CD14-positive monocyte (primary cell): Measurements from ENCODE around the gene RASSF4. TPM values are rescaled to one million over a fixed set of nuclear protein-coding genes. Genes with fewer than 3 reads are reported as not detected.

ENCODE experiments used
- DNase-seq, 3 donors: peaks; one replicate each; pipeline ENCODE4 v3.0.0-alpha.2; 2011 to 2022
- H2AFZ ChIP-seq: 2 replicates; pipeline ENCODE4 v1.6.0; 2012; ENCODE audit warnings: mild to moderate bottlenecking, low read depth, low read length, inconsistent platforms; ENCODE audit not compliant: insufficient read depth, poor library complexity, severe bottlenecking
- H3K27ac ChIP-seq, 2 donors: 1 replicate in 1 of 2; 2 replicates in 1 of 2; pipeline ENCODE4 v1.5.1; 2012 to 2013; ENCODE audit warnings: low read length in 2 of 2, control low read depth in 1 of 2, inconsistent platforms in 1 of 2, low read depth in 1 of 2, mild to moderate bottlenecking in 1 of 2
- H3K27me3 ChIP-seq, 2 donors: one replicate each; pipeline versions ENCODE4 v1.6.0 to v1.6.1; 2011 to 2013; ENCODE audit warnings: low read length in 2 of 2; ENCODE audit not compliant: control insufficient read depth in 2 of 2, insufficient read depth in 2 of 2
- H3K36me3 ChIP-seq, 2 donors: replicated peaks in 1 of 2; 1 replicate in 1 of 2; 2 replicates in 1 of 2; pipeline versions ENCODE4 v1.5.1 to v1.6.1; 2012 to 2013; ENCODE audit warnings: low read length in 2 of 2, control low read depth in 1 of 2, inconsistent platforms in 1 of 2, mild to moderate bottlenecking in 1 of 2; ENCODE audit not compliant: insufficient read depth in 2 of 2, control insufficient read depth in 1 of 2
- H3K4me1 ChIP-seq, 2 donors: 1 replicate in 1 of 2; 2 replicates in 1 of 2; pipeline versions ENCODE4 v1.5.1 to v1.6.1; 2012 to 2013; ENCODE audit warnings: low read length in 2 of 2, control low read depth in 1 of 2, inconsistent platforms in 1 of 2, mild to moderate bottlenecking in 1 of 2, moderate library complexity in 1 of 2; ENCODE audit not compliant: insufficient read depth in 2 of 2, control insufficient read depth in 1 of 2
- H3K4me2 ChIP-seq: replicated peaks from 2 replicates; pipeline ENCODE3; 2012; ENCODE audit warnings: low read length, moderate library complexity, mild to moderate bottlenecking; ENCODE audit not compliant: poor library complexity, severe bottlenecking; ENCODE audit errors: extremely low read depth
- H3K4me3 ChIP-seq, 3 experiments: fragments of 200-600 bp in 1 of 3; sonication (generic) in 1 of 3; replicated peaks in 1 of 3; 1 replicate in 2 of 3; 2 replicates in 1 of 3; pipeline ENCODE4 v1.5.1; 2011 to 2013; ENCODE audit warnings: low read length in 3 of 3, mild to moderate bottlenecking in 3 of 3, control low read depth in 2 of 3, low read depth in 2 of 3, inconsistent platforms in 1 of 3, moderate library complexity in 1 of 3
- H3K79me2 ChIP-seq: 2 replicates; pipeline ENCODE4 v1.6.0; 2012; ENCODE audit warnings: mild to moderate bottlenecking, control low read depth, inconsistent platforms, low read length, moderate library complexity; ENCODE audit not compliant: insufficient read depth
- H3K9ac ChIP-seq: 2 replicates; pipeline ENCODE4 v1.6.0; 2017; ENCODE audit warnings: low read length, mild to moderate bottlenecking; ENCODE audit not compliant: insufficient read depth, poor library complexity, severe bottlenecking
- H3K9me3 ChIP-seq, 2 donors: replicated peaks in 1 of 2; 1 replicate in 1 of 2; 2 replicates in 1 of 2; pipeline versions ENCODE4 v1.5.1 to v1.6.1; 2012 to 2013; ENCODE audit warnings: low read length in 2 of 2, control low read depth in 1 of 2; ENCODE audit not compliant: control insufficient read depth in 1 of 2, insufficient read depth in 1 of 2
- H4K20me1 ChIP-seq: 2 replicates; pipeline ENCODE4 v1.6.0; 2012; ENCODE audit warnings: mild to moderate bottlenecking, low read length, control low read depth, moderate library complexity; ENCODE audit not compliant: insufficient read depth
- H3K27ac Mint-ChIP-seq, 7 donors: one replicate each; pipeline ENCODE4 v1.8.0; 2020; ENCODE audit warnings: mild to moderate bottlenecking in 7 of 7, mixed read lengths in 7 of 7, moderate library complexity in 6 of 7, inconsistent platforms in 2 of 7
- H3K27me3 Mint-ChIP-seq, 3 donors: one replicate each; pipeline ENCODE4 v1.8.0; 2021 to 2022; ENCODE audit warnings: low read depth in 3 of 3, mild to moderate bottlenecking in 3 of 3, mixed read lengths in 3 of 3, moderate library complexity in 3 of 3, inconsistent platforms in 1 of 3
- H3K36me3 Mint-ChIP-seq, 2 donors: one replicate each; pipeline ENCODE4 v1.8.0; 2020; ENCODE audit warnings: mixed read lengths in 2 of 2, inconsistent platforms in 1 of 2, mild to moderate bottlenecking in 1 of 2
- H3K4me1 Mint-ChIP-seq: one replicate; pipeline ENCODE4 v1.8.0; 2020; ENCODE audit warnings: mild to moderate bottlenecking, mixed read lengths
- H3K4me3 Mint-ChIP-seq, 2 donors: one replicate each; pipeline ENCODE4 v1.8.0; 2020; ENCODE audit warnings: mild to moderate bottlenecking in 2 of 2, mixed read lengths in 2 of 2, moderate library complexity in 1 of 2
- H3K9me3 Mint-ChIP-seq, 7 donors: one replicate each; pipeline ENCODE4 v1.8.0; 2020 to 2022; ENCODE audit warnings: mixed read lengths in 7 of 7, mild to moderate bottlenecking in 6 of 7, moderate library complexity in 6 of 7, inconsistent platforms in 2 of 7
- CTCF ChIP-seq: fragments of 200-600 bp; IDR thresholded peaks from one replicate; pipeline ENCODE4 v1.8.0; 2022; ENCODE audit warnings: antibody characterized with exemption, mild to moderate bottlenecking
- WGBS: methylation state at CpG from one replicate; pipeline ENCODE4 v1.1.5; 2013; ENCODE audit warnings: missing lambda C conversion rate; ENCODE audit not compliant: insufficient coverage; 5-methylcytosine and 5-hydroxymethylcytosine counted together
- intact Hi-C, 2 donors: fragments of 100-400 bp; cut with micrococcal nuclease; formaldehyde crosslinking; loops; one replicate each; pipeline versions ENCODE4 v1.15.0 to v1.15.1; 2023
- polyA plus RNA-seq, 3 donors: library from polyadenylated mRNA; depleted of rRNA in 1 of 3; unstranded in 2 of 3; stranded (reverse) in 1 of 3; fragments of 300-500 nt in 2 of 3; fragments of >200 nt in 1 of 3; fragmentation: Illumina TruSeq in 2 of 3; gene quantifications; 1 replicate in 2 of 3; 2 replicates in 1 of 3; pipeline ENCODE4 v1.2.3, GENCODE V29; 2012 to 2021

RASSF4 gene
- polyA plus RNA-seq, 3 donors, result 117 to 290 (median 120) TPM

DNA sequence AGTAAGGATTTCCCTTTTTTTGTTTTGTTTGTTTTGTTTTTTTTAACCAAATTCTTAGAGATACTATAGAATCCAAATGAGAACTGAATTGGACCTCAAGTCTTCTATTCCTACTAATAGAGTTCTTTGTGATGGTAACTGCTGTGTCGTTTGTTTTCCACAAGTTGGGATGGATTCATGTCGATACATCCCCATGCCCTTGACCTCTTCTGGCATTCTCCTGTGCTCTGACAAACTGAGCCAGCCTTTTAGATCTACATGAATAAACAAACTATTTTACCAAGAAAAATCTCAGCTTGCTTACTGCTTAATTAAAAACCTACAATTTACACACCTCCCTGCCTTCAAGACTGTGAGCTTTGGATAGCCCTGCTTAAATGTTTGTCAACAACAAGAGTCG is 45.1 kb downstream of the RASSF4 start:
- no peak overlapping the region for H3K27ac ChIP-seq

GRCh38 chr10:45005284-45005683 is 45.7 kb downstream of the RASSF4 start:
- Mint-ChIP-seq H3K4me3 (no peak overlapping the region), H3K27ac (no peak overlapping the region), H3K4me1 (peaks cover 33% of the 10 kb centered on the region), H3K36me3 (peaks cover 19 to 21% of the 10 kb centered on the region in 2 donors), H3K27me3 (peaks cover 0 to 2% (median 0%) of the 10 kb centered on the region in 3 donors), H3K9me3 (peaks cover 0 to 5% (median 2%) of the 10 kb centered on the region in 7 donors)
- Histone ChIP-seq H3K4me1 (peaks cover 22 to 27% of the 10 kb centered on the region in 2 donors), H3K36me3 (peaks cover 3 to 24% of the 10 kb centered on the region in 2 donors), H3K4me2 (no peak overlapping the region), H3K27ac (no peak overlapping the region), H4K20me1 (no peaks in the 10 kb centered on the region), H3K9ac (no peak overlapping the region), H2AFZ (no peak overlapping the region), H3K9me3 (no peaks in the 10 kb centered on the region), H3K79me2 (peaks cover 39% of the 10 kb centered on the region), H3K4me3 (no peak overlapping the region), H3K27me3 (no peaks in the 10 kb centered on the region)
- no peak for TF ChIP-seq CTCF
- no peak for DNase-seq
- intact Hi-C loops, result no loop called here
- WGBS, result no CpG with 5 or more reads among the region's 1 CpG

More for the DNA sequence above, 45.1 kb downstream of the RASSF4 start:
- intact Hi-C loops, result no loop called here
- Histone ChIP-seq H3K27me3 (no peaks in the 10 kb centered on the region), H3K9me3 (no peaks in the 10 kb centered on the region), H3K4me1 (peaks cover 27 to 31% of the 10 kb centered on the region in 2 donors), H3K79me2 (peaks cover 39% of the 10 kb centered on the region), H2AFZ (no peak overlapping the region), H3K9ac (no peak overlapping the region), H3K36me3 (peaks cover 3 to 24% of the 10 kb centered on the region in 2 donors), H3K4me2 (no peak overlapping the region), H4K20me1 (no peaks in the 10 kb centered on the region), H3K4me3 (no peak overlapping the region)
- Mint-ChIP-seq H3K36me3 (peaks cover 19 to 21% of the 10 kb centered on the region in 2 donors), H3K4me1 (peaks cover 39% of the 10 kb centered on the region), H3K9me3 (peaks cover 0 to 5% (median 2%) of the 10 kb centered on the region in 7 donors), H3K27me3 (peaks cover 0 to 2% (median 0%) of the 10 kb centered on the region in 3 donors), H3K4me3 (no peak overlapping the region), H3K27ac (no peak overlapping the region)
- no peak for DNase-seq
- WGBS, result 80% methylated on average over 2 of the region's 3 CpGs
- no peak for TF ChIP-seq CTCF
